Measurements from ENCODE around the gene ACBD6.

ACBD6 gene

GRCh38 chr1:180501865-180502360, 464 bp downstream of the ACBD6 start:
- TF ChIP-seq JUND (IDR thresholded peaks at IDR 0.05; ENCODE audit: low read depth) = no peak
- DNase-seq (ENCODE audit: low read depth in 1 of 2, low spot score in 1 of 2) = no peak
- in situ Hi-C loops (cut with HindIII; ENCODE audit: low pct_unique_long_range_greater_than_20kb, low sequenced_read_pairs) = no loop called here

GRCh38 chr1:180500689-180501088, 1.7 kb downstream of the ACBD6 start:
- DNase-seq (ENCODE audit: low read depth in 1 of 2, low spot score in 1 of 2) = no peak
- no peak for TF ChIP-seq JUND (IDR thresholded peaks at IDR 0.05; ENCODE audit: low read depth)
- in situ Hi-C loops (cut with HindIII; ENCODE audit: low pct_unique_long_range_greater_than_20kb, low sequenced_read_pairs) = no loop called here

DNA sequence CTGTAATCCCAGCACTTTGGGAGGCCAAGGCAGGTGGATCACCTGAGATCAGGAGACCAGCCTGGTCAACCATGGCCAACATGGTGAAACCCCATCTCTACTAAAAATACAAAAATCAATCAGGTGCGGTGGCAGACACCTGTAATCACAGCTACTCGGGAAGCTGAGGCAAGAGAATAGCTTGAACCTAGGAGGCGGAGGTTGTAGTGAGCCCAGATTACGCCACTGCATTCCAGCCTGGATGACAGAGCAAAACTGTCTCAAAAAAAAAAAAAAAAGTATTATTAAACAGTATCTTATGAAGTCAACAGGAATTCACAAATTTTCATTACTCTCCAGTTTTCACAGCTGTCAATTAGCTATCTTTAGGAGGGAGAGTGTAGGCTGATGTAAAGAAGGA, 3.8 kb downstream of the ACBD6 start:
- TF ChIP-seq JUND (IDR thresholded peaks at IDR 0.05; ENCODE audit: low read depth) = no peak
- in situ Hi-C loops (cut with HindIII; ENCODE audit: low pct_unique_long_range_greater_than_20kb, low sequenced_read_pairs) = no loop called here
- DNase-seq (ENCODE audit: low read depth in 1 of 2, low spot score in 1 of 2) = no peak

GRCh38 chr1:180497826-180498225, 4.6 kb downstream of the ACBD6 start:
- in situ Hi-C loops (cut with HindIII; ENCODE audit: low pct_unique_long_range_greater_than_20kb, low sequenced_read_pairs) = no loop called here
- DNase-seq (ENCODE audit: low read depth in 1 of 2, low spot score in 1 of 2) = no peak
- no peak for TF ChIP-seq JUND (IDR thresholded peaks at IDR 0.05; ENCODE audit: low read depth)

DNA sequence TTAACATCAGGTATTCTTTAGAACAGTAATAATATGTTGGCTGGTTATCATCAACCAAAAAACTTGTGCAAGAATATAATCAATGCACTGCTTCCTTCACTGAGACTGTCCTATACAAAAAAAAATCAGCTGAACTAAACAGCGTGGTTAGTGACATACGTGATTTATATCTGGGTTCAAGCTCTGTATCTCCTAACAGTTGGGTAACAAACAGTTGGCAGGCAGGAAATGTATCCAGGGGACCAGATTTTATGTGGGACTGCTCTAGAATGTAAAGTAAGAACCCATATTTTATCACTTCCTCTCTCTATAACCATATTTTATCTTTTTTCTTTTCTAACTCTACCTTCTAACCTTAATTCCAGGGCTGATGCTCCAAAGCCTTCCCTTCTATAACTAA, 8.0 kb downstream of the ACBD6 start:
- TF ChIP-seq JUND (IDR thresholded peaks at IDR 0.05; ENCODE audit: low read depth) = no peak
- DNase-seq (ENCODE audit: low read depth in 1 of 2, low spot score in 1 of 2) = no peak
- in situ Hi-C loops (cut with HindIII; ENCODE audit: low pct_unique_long_range_greater_than_20kb, low sequenced_read_pairs) = no loop called here

- in situ Hi-C loops (cut with HindIII; ENCODE audit: low pct_unique_long_range_greater_than_20kb, low sequenced_read_pairs) = no loop called here
- no peak for TF ChIP-seq JUND (IDR thresholded peaks at IDR 0.05; ENCODE audit: low read depth)
Measured at GRCh38 chr1:180489976-180490375, 12.4 kb downstream of the ACBD6 start.

DNA sequence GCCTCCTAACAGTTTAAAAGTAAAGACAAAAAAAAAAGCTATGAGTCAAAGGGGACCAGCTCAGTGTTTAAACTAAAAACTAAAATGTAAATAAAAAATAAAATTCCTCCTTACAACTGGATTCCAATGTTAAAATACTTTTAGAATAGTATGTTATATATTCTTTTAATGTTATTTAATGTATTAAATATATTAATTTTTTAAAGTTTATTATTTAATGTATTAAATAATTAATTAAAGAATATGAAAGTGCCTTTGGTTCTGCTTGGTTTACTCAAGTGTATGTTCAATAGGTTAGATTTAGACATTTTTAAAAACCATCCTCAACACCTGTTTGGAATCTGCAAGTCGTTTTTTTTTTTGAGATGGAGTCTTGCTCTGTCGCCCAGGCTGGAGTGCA, 13.1 kb downstream of the ACBD6 start:
- no peak for TF ChIP-seq JUND (IDR thresholded peaks at IDR 0.05; ENCODE audit: low read depth)
- in situ Hi-C loops (cut with HindIII; ENCODE audit: low pct_unique_long_range_greater_than_20kb, low sequenced_read_pairs) = no loop called here

More at GRCh38 chr1:180489976-180490375, 12.4 kb downstream of the ACBD6 start:
- peak in 1 of 2 experiments; percentile 35 for DNase-seq (ENCODE audit: low read depth in 1 of 2, low spot score in 1 of 2)

GRCh38 chr1:180488661-180489060, 13.7 kb downstream of the ACBD6 start:
- in situ Hi-C loops (cut with HindIII; ENCODE audit: low pct_unique_long_range_greater_than_20kb, low sequenced_read_pairs) = no loop called here

More for the DNA sequence above, 13.1 kb downstream of the ACBD6 start:
- DNase-seq (ENCODE audit: low read depth in 1 of 2, low spot score in 1 of 2) = no peak

GRCh38 chr1:180486092-180486491, 16.3 kb downstream of the ACBD6 start:
- in situ Hi-C loops (cut with HindIII; ENCODE audit: low pct_unique_long_range_greater_than_20kb, low sequenced_read_pairs) = no loop called here
- TF ChIP-seq JUND (IDR thresholded peaks at IDR 0.05; ENCODE audit: low read depth) = no peak
- DNase-seq (ENCODE audit: low read depth in 1 of 2, low spot score in 1 of 2) = no peak

More at GRCh38 chr1:180488661-180489060, 13.7 kb downstream of the ACBD6 start:
- no peak for DNase-seq (ENCODE audit: low read depth in 1 of 2, low spot score in 1 of 2)
- no peak for TF ChIP-seq JUND (IDR thresholded peaks at IDR 0.05; ENCODE audit: low read depth)

DNA sequence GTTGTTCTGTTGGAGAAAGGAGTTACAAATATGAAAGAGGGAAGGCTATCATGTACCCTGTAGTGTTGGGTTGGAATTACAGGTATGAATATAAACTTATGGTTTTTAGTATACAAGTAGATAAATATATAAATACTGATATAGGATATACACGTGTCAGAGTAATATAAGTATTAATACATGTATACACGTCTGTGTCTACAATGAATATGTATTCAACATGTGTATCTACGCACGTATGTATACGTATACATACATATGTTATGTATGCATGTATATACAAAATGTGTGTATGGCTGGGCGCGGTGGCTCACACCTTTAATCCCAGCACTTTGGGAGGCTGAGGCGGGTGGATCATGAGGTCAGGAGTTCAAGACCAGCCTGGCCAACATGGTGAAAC, 17.9 kb downstream of the ACBD6 start:
- no peak for TF ChIP-seq JUND (IDR thresholded peaks at IDR 0.05; ENCODE audit: low read depth)
- in situ Hi-C loops (cut with HindIII; ENCODE audit: low pct_unique_long_range_greater_than_20kb, low sequenced_read_pairs) = no loop called here
- DNase-seq (ENCODE audit: low read depth in 1 of 2, low spot score in 1 of 2) = no peak

DNA sequence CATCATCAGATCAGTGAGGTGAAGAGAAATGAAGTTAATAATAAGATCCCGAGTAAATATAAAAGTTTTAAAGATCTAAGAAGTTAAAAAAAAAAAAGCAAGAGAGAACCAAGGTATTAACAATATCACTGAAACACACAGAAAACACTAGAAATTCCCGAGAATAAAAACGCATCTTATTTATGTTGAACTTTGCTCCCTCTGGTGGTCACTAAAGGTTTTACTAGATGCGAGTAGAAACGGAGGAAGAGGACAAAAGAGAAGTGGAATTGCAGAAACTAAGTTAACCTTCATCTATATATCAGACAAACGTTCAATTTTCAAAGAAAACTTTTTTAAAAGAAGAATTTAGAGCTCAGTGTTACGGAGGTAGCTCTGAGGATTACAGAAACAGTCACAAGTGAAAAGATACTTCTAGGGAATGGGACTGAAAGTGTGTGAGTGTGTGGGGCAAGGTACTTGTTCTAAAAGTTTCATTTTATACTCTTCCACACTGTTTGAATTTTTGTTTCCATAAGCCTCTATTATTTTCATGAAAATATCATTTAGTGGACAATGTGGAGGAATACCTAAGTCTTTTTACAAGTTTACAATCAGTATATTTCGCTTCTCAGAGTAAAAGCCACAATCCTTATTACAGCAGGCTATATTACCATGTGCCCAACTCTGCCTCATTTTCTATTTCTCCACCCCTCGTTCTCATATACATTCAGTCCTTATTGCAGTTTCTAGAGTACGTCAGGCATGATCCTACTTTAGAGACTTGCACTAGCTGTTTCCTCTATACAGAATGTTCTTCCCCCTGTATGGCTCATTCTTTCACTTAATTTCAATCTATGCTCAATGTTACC, 19.7 kb downstream of the ACBD6 start:
- no peak for TF ChIP-seq JUND (IDR thresholded peaks at IDR 0.05; ENCODE audit: low read depth)
- in situ Hi-C loops (cut with HindIII; ENCODE audit: low pct_unique_long_range_greater_than_20kb, low sequenced_read_pairs) = no loop called here
- peak; percentile 20 to 68 for DNase-seq (ENCODE audit: low read depth in 1 of 2, low spot score in 1 of 2)

DNA sequence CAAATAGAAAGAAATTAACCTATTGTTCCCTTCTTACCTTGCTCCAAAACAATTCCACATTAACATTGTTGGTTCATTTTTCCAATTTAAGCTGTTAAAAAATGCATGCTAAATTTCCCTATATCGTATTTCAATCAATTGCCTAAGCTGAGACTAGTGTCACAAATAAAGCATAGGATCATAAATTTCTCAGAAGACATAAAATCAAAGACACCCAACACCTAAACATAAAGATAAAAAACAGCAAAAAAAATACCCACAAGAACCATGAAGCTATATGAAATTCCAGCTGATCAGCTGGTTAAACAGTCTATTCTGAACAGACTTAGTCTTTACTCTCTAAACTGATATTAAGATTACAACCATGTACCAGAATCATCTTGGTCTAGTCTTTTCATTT, 32.3 kb downstream of the ACBD6 start:
- TF ChIP-seq JUND (IDR thresholded peaks at IDR 0.05; ENCODE audit: low read depth) = no peak
- in situ Hi-C loops (cut with HindIII; ENCODE audit: low pct_unique_long_range_greater_than_20kb, low sequenced_read_pairs) = no loop called here
- DNase-seq (ENCODE audit: low read depth in 1 of 2, low spot score in 1 of 2) = no peak

GRCh38 chr1:180468311-180468710, 34.1 kb downstream of the ACBD6 start:
- no peak for TF ChIP-seq JUND (IDR thresholded peaks at IDR 0.05; ENCODE audit: low read depth)
- in situ Hi-C loops (cut with HindIII; ENCODE audit: low pct_unique_long_range_greater_than_20kb, low sequenced_read_pairs) = no loop called here
- DNase-seq (ENCODE audit: low read depth in 1 of 2, low spot score in 1 of 2) = no peak

All from T47D (cell line).